HL-60 (cell line): ENCODE results near the gene RBMS3.

Source experiments
- DNase-seq, 2 experiments: peaks; one replicate each; pipeline ENCODE4 v3.0.0-alpha.2; 2010 to 2020; ENCODE audit warnings: low read depth in 1 of 2, low spot score in 1 of 2
- H3K27ac ChIP-seq: fragments of 250-450 bp; sonication (Bioruptor Pico); replicated peaks from 2 replicates; pipeline ENCODE4 v1.5.1; 2020; ENCODE audit warnings: mild to moderate bottlenecking, moderate library complexity
- H3K27me3 ChIP-seq: fragments of 250-450 bp; sonication (Bioruptor Pico); 2 replicates; pipeline ENCODE4 v1.5.1; 2021; ENCODE audit warnings: mild to moderate bottlenecking, moderate library complexity; ENCODE audit not compliant: insufficient read depth, poor library complexity, severe bottlenecking
- H3K4me3 ChIP-seq: replicated peaks from 2 replicates; pipeline ENCODE4 v1.5.1; 2011; ENCODE audit warnings: mild to moderate bottlenecking, control low read depth, low read length; ENCODE audit not compliant: insufficient read depth
- GABPA ChIP-seq: IDR thresholded peaks from 2 replicates; pipeline ENCODE4 v1.6.1; 2012; ENCODE audit warnings: low read depth
- POLR2AphosphoS5 ChIP-seq: IDR thresholded peaks from 2 replicates; pipeline ENCODE4 v1.6.1; 2012; ENCODE audit warnings: low read depth
- SPI1 ChIP-seq: IDR thresholded peaks from 2 replicates; pipeline ENCODE4 v1.6.1; 2012; ENCODE audit warnings: low read depth, mild to moderate bottlenecking, borderline replicate concordance
- TF ChIP-seq, protein P1 (sequence below): IDR thresholded peaks from 2 replicates; pipeline ENCODE4 v1.6.1; 2012; ENCODE audit warnings: low read depth; ENCODE audit not compliant: insufficient replicate concordance
- TF ChIP-seq, protein P2 (sequence below): IDR thresholded peaks from one replicate; pipeline ENCODE4 v1.5.1; 2011; ENCODE audit warnings: low read length, control low read depth, inconsistent platforms; ENCODE audit not compliant: insufficient read depth

RBMS3 gene

GRCh38 chr3:29773481-29773880 lies 492.6 kb downstream of the RBMS3 start:
- TF ChIP-seq, protein P1, sequence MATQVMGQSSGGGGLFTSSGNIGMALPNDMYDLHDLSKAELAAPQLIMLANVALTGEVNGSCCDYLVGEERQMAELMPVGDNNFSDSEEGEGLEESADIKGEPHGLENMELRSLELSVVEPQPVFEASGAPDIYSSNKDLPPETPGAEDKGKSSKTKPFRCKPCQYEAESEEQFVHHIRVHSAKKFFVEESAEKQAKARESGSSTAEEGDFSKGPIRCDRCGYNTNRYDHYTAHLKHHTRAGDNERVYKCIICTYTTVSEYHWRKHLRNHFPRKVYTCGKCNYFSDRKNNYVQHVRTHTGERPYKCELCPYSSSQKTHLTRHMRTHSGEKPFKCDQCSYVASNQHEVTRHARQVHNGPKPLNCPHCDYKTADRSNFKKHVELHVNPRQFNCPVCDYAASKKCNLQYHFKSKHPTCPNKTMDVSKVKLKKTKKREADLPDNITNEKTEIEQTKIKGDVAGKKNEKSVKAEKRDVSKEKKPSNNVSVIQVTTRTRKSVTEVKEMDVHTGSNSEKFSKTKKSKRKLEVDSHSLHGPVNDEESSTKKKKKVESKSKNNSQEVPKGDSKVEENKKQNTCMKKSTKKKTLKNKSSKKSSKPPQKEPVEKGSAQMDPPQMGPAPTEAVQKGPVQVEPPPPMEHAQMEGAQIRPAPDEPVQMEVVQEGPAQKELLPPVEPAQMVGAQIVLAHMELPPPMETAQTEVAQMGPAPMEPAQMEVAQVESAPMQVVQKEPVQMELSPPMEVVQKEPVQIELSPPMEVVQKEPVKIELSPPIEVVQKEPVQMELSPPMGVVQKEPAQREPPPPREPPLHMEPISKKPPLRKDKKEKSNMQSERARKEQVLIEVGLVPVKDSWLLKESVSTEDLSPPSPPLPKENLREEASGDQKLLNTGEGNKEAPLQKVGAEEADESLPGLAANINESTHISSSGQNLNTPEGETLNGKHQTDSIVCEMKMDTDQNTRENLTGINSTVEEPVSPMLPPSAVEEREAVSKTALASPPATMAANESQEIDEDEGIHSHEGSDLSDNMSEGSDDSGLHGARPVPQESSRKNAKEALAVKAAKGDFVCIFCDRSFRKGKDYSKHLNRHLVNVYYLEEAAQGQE: no peak
- TF ChIP-seq POLR2AphosphoS5: no peak
- no peak for TF ChIP-seq GABPA
- no peak for TF ChIP-seq SPI1
- TF ChIP-seq, protein P2, sequence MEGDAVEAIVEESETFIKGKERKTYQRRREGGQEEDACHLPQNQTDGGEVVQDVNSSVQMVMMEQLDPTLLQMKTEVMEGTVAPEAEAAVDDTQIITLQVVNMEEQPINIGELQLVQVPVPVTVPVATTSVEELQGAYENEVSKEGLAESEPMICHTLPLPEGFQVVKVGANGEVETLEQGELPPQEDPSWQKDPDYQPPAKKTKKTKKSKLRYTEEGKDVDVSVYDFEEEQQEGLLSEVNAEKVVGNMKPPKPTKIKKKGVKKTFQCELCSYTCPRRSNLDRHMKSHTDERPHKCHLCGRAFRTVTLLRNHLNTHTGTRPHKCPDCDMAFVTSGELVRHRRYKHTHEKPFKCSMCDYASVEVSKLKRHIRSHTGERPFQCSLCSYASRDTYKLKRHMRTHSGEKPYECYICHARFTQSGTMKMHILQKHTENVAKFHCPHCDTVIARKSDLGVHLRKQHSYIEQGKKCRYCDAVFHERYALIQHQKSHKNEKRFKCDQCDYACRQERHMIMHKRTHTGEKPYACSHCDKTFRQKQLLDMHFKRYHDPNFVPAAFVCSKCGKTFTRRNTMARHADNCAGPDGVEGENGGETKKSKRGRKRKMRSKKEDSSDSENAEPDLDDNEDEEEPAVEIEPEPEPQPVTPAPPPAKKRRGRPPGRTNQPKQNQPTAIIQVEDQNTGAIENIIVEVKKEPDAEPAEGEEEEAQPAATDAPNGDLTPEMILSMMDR: no peak
- Histone ChIP-seq H3K27me3 (no peaks in the 10 kb centered on the region), H3K4me3 (no peak overlapping the region), H3K27ac (no peak overlapping the region)
- DNase-seq: no peak

GRCh38 chr3:29775340-29775739 lies 494.5 kb downstream of the RBMS3 start:
- Histone ChIP-seq H3K27ac (no peak overlapping the region), H3K27me3 (no peaks in the 10 kb centered on the region), H3K4me3 (no peak overlapping the region)
- DNase-seq: no peak
- no peak for TF ChIP-seq SPI1
- TF ChIP-seq, protein P1: no peak
- TF ChIP-seq, protein P2: no peak
- TF ChIP-seq GABPA: no peak
- TF ChIP-seq POLR2AphosphoS5: no peak

DNA sequence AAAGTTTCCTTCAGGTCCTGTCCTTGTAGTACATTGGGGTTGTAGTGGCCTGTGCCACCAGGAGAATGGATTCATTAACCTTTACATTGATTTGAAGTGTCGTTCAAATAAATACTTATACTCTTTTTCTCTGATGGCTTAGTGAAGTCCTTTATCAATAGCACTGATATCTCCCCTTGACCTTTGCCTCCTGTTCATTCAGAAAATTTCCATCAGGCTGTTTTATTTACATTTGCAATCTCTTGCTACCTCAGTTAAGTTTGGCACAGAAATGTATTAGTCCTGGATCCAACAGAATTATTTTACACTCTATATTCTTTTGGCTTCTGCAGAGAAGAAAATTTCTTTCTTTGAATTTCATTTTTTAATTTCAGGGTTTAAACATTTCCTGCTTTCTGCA lies 497.0 kb downstream of the RBMS3 start:
- no peak overlapping the region for H3K4me3 ChIP-seq
- no peak overlapping the region for H3K27ac ChIP-seq
- TF ChIP-seq GABPA (no peak), SPI1 (no peak), POLR2AphosphoS5 (no peak)
- TF ChIP-seq, protein P2: no peak
- TF ChIP-seq, protein P1: no peak
- no peak for DNase-seq
- H3K27me3 ChIP-seq: no peaks in the 10 kb centered on the region
